Ovary (tissue), 3 donors: Measurements from ENCODE around the gene ADGRV1.
"Not testable (repeated sequence)": the region's sequence is repeated elsewhere in the genome, so short reads cannot be mapped to it uniquely, and the experiment has no call there.

Experiments
- CTCF ChIP-seq, 3 donors: fragments of 450-650 bp in 2 of 3; fragments of 200-600 bp in 1 of 3; IDR thresholded peaks; one replicate each; pipeline versions ENCODE4 v1.5.1 to v1.8.0; 2016 to 2022; ENCODE audit warnings: antibody characterized with exemption in 3 of 3, mild to moderate bottlenecking in 1 of 3
- EP300 ChIP-seq: sonication (generic); formaldehyde crosslinking; IDR thresholded peaks from one replicate; pipeline ENCODE4 v1.6.1; 2017; ENCODE audit warnings: antibody characterized with exemption
- donor health status: DM: no; HTN: no; CAD: no.

- TF ChIP-seq CTCF (IDR thresholded peaks at IDR 0.05); EP300: not testable (repeated sequence)
These were observed 241.9 kb downstream of the ADGRV1 start for GRCh38 chr5:90800515-90800914.
